H9 (cell line): ENCODE measurements around the gene FAM81B. TPM values are rescaled to one million over a fixed set of nuclear protein-coding genes. Genes with fewer than 3 reads are reported as not detected.

Experiments
- DNase-seq: peaks from one replicate; pipeline ENCODE4 v3.0.0-alpha.2; 2017
- H2AFZ ChIP-seq: one replicate; pipeline ENCODE4 v1.6.1; 2013; ENCODE audit warnings: mild to moderate bottlenecking, low read length, control low read depth, moderate library complexity
- H2AK5ac ChIP-seq: 2 replicates; pipeline ENCODE4 v1.6.1; 2013; ENCODE audit warnings: low read length, control low read depth, mixed read lengths; ENCODE audit not compliant: insufficient read length
- H2BK120ac ChIP-seq: one replicate; pipeline ENCODE4 v1.6.1; 2013; ENCODE audit warnings: low read depth, mild to moderate bottlenecking, low read length, control low read depth, inconsistent platforms; ENCODE audit not compliant: poor library complexity, severe bottlenecking
- H2BK12ac ChIP-seq: 2 replicates; pipeline ENCODE4 v1.6.1; 2013; ENCODE audit warnings: low read length, control low read depth, mixed read lengths, low read depth; ENCODE audit not compliant: insufficient read length
- H2BK15ac ChIP-seq: 2 replicates; pipeline ENCODE4 v1.6.1; 2013; ENCODE audit warnings: low read depth, low read length, control low read depth
- H2BK20ac ChIP-seq: one replicate; pipeline ENCODE4 v1.6.1; 2013; ENCODE audit warnings: low read depth, mild to moderate bottlenecking, low read length, control low read depth, inconsistent platforms; ENCODE audit not compliant: poor library complexity, severe bottlenecking
- H2BK5ac ChIP-seq: 2 replicates; pipeline ENCODE4 v1.6.1; 2013; ENCODE audit warnings: low read length, control low read depth, mixed read lengths; ENCODE audit not compliant: insufficient read length
- H3K14ac ChIP-seq: 2 replicates; pipeline ENCODE4 v1.6.1; 2013; ENCODE audit warnings: low read length, control low read depth; ENCODE audit not compliant: insufficient read depth
- H3K18ac ChIP-seq: 2 replicates; pipeline ENCODE4 v1.6.1; 2013; ENCODE audit warnings: low read depth, mild to moderate bottlenecking, mixed read lengths, low read length, control low read depth; ENCODE audit not compliant: insufficient read length
- H3K23ac ChIP-seq: 2 replicates; pipeline ENCODE4 v1.6.1; 2013; ENCODE audit warnings: low read length, control low read depth, mixed read lengths, low read depth; ENCODE audit not compliant: insufficient read length
- H3K23me2 ChIP-seq: 2 replicates; pipeline ENCODE4 v1.6.1; 2013; ENCODE audit warnings: low read depth, mild to moderate bottlenecking, mixed read lengths, low read length, control low read depth; ENCODE audit not compliant: insufficient read length, poor library complexity, severe bottlenecking
- H3K27ac ChIP-seq: 2 replicates; pipeline ENCODE4 v1.5.1; 2013; ENCODE audit warnings: low read length, control low read depth, mixed read lengths, low read depth; ENCODE audit not compliant: insufficient read length
- H3K27me3 ChIP-seq: 2 replicates; pipeline ENCODE4 v1.6.1; 2013; ENCODE audit warnings: low read length, control low read depth, inconsistent platforms; ENCODE audit not compliant: insufficient read depth
- H3K4ac ChIP-seq: 2 replicates; pipeline ENCODE4 v1.6.1; 2013; ENCODE audit warnings: low read depth, mild to moderate bottlenecking, control low read depth, inconsistent platforms, low read length, moderate library complexity
- H3K4me1 ChIP-seq: 2 replicates; pipeline ENCODE4 v1.6.1; 2013; ENCODE audit warnings: low read length, control low read depth, inconsistent platforms; ENCODE audit not compliant: insufficient read depth
- H3K4me2 ChIP-seq: 2 replicates; pipeline ENCODE4 v1.6.1; 2013; ENCODE audit warnings: low read length, control low read depth, mixed read lengths; ENCODE audit not compliant: insufficient read length, insufficient read depth
- H3K56ac ChIP-seq: 2 replicates; pipeline ENCODE4 v1.6.1; 2013; ENCODE audit warnings: low read depth, mild to moderate bottlenecking, mixed read lengths, low read length, control low read depth; ENCODE audit not compliant: insufficient read length
- H3K79me1 ChIP-seq: 2 replicates; pipeline ENCODE4 v1.6.1; 2013; ENCODE audit warnings: low read depth, mild to moderate bottlenecking, moderate library complexity, low read length, control low read depth, inconsistent platforms; ENCODE audit not compliant: insufficient read depth, poor library complexity, severe bottlenecking
- H3K79me2 ChIP-seq: 2 replicates; pipeline ENCODE4 v1.6.1; 2013; ENCODE audit warnings: low read length, control low read depth, inconsistent platforms; ENCODE audit not compliant: insufficient read depth
- H3K9ac ChIP-seq: 2 replicates; pipeline ENCODE4 v1.6.1; 2013; ENCODE audit warnings: low read length, control low read depth, mixed read lengths; ENCODE audit not compliant: insufficient read length; ENCODE audit errors: extremely low read depth
- H3K9me3 ChIP-seq: one replicate; pipeline ENCODE4 v1.6.1; 2013; ENCODE audit warnings: low read depth, low read length, inconsistent platforms; ENCODE audit not compliant: control insufficient read depth
- H3T11ph ChIP-seq: one replicate; pipeline ENCODE4 v1.6.1; 2013; ENCODE audit warnings: mild to moderate bottlenecking, low read length, control low read depth, inconsistent platforms
- H4K20me1 ChIP-seq: one replicate; pipeline ENCODE4 v1.6.1; 2013; ENCODE audit not compliant: control insufficient read depth, insufficient read length, insufficient read depth
- H4K5ac ChIP-seq: 2 replicates; pipeline ENCODE4 v1.6.1; 2013; ENCODE audit warnings: low read depth, mild to moderate bottlenecking, mixed read lengths, low read length, control low read depth; ENCODE audit not compliant: insufficient read length
- H4K8ac ChIP-seq: replicated peaks from 2 replicates; pipeline ENCODE4 v1.6.1; 2013; ENCODE audit warnings: low read length, control low read depth, mixed read lengths, low read depth; ENCODE audit not compliant: insufficient read length
- H4K91ac ChIP-seq: 2 replicates; pipeline ENCODE4 v1.6.1; 2013; ENCODE audit warnings: low read depth, mild to moderate bottlenecking, moderate library complexity, mixed read lengths, low read length, control low read depth; ENCODE audit not compliant: insufficient read length
- H3K27ac Mint-ChIP-seq, 3 experiments: 2 replicates in 2 of 3; 3 replicates in 1 of 3; pipeline ENCODE4 v1.8.0; 2020 to 2021; ENCODE audit warnings: mixed read lengths in 3 of 3, mild to moderate bottlenecking in 1 of 3, moderate library complexity in 1 of 3
- H3K27me3 Mint-ChIP-seq: 2 replicates; pipeline ENCODE4 v1.8.0; 2021; ENCODE audit warnings: low read depth, mild to moderate bottlenecking, moderate library complexity, mixed read lengths
- H3K36me3 Mint-ChIP-seq, 3 experiments: 2 replicates in 2 of 3; 3 replicates in 1 of 3; pipeline ENCODE4 v1.8.0; 2020 to 2021; ENCODE audit warnings: low read depth in 3 of 3, mixed read lengths in 3 of 3; ENCODE audit not compliant: insufficient read depth in 1 of 3
- H3K4me1 Mint-ChIP-seq, 2 experiments: 2 replicates each; pipeline ENCODE4 v1.8.0; 2020; ENCODE audit warnings: mixed read lengths in 2 of 2
- H3K4me3 Mint-ChIP-seq, 2 experiments: 2 replicates in 1 of 2; 3 replicates in 1 of 2; pipeline ENCODE4 v1.8.0; 2020 to 2021; ENCODE audit warnings: mild to moderate bottlenecking in 2 of 2, mixed read lengths in 2 of 2, moderate library complexity in 1 of 2
- H3K9me3 Mint-ChIP-seq, 2 experiments: 2 replicates in 1 of 2; 3 replicates in 1 of 2; pipeline ENCODE4 v1.8.0; 2020; ENCODE audit warnings: mild to moderate bottlenecking in 2 of 2, mixed read lengths in 2 of 2, moderate library complexity in 1 of 2
- CTCF ChIP-seq: fragments of 200-600 bp; sonication (generic); conservative IDR thresholded peaks from 3 replicates; pipeline ENCODE4 v1.8.0; 2021; ENCODE audit warnings: antibody characterized with exemption, mild to moderate bottlenecking
- total RNA-seq: library from RNA; stranded (reverse); gene quantifications from 2 replicates; pipeline ENCODE4 v1.2.1, GENCODE V29; 2021

FAM81B gene
- total RNA-seq, 1 experiment from 2014 or later = not detected

GRCh38 chr5:95487880-95488279 is 96.7 kb downstream of the FAM81B start:
- no peak overlapping the region for H3K14ac ChIP-seq
- no peak for DNase-seq
- no peaks in the 10 kb centered on the region for H3K23me2 ChIP-seq
- no peaks in the 10 kb centered on the region for H3K27me3 ChIP-seq
- no peaks in the 10 kb centered on the region for H3K79me1 ChIP-seq
- no peak for TF ChIP-seq CTCF
- no peak overlapping the region for H3K27ac ChIP-seq
- peaks cover 7 to 14% of the 10 kb centered on the region in 2 experiments; a peak in 3 of 4 replicates for H3K4me1 Mint-ChIP-seq
- H2BK20ac ChIP-seq = no peak overlapping the region
- no peaks in the 10 kb centered on the region for H3K4me1 ChIP-seq
- no peak overlapping the region for H3K4ac ChIP-seq
- no peak overlapping the region for H4K8ac ChIP-seq
- no peak overlapping the region for H2AFZ ChIP-seq
- H3K18ac ChIP-seq = no peak overlapping the region
- H4K91ac ChIP-seq = no peak overlapping the region
- H3K9me3 Mint-ChIP-seq = peaks cover 0 to 2% of the 10 kb centered on the region in 2 experiments; a peak in 3 of 5 replicates
- no peak overlapping the region for H3K4me3 Mint-ChIP-seq
- H3K9me3 ChIP-seq = no peaks in the 10 kb centered on the region
- peaks cover 46 to 59% (median 58%) of the 10 kb centered on the region in 3 experiments for H3K36me3 Mint-ChIP-seq
- H4K5ac ChIP-seq = no peak overlapping the region
- H3K4me2 ChIP-seq = no peak overlapping the region
- H3K79me2 ChIP-seq = no peaks in the 10 kb centered on the region
- H2BK120ac ChIP-seq = no peak overlapping the region
- H4K20me1 ChIP-seq = no peaks in the 10 kb centered on the region
- no peak overlapping the region for H2BK12ac ChIP-seq
- no peak overlapping the region for H3K56ac ChIP-seq
- H2BK5ac ChIP-seq = no peak overlapping the region
- H3K27me3 Mint-ChIP-seq = no peaks in the 10 kb centered on the region
- no peak overlapping the region for H3K27ac Mint-ChIP-seq
- H3T11ph ChIP-seq = no peak overlapping the region
- no peak overlapping the region for H3K23ac ChIP-seq
- H2AK5ac ChIP-seq = no peak overlapping the region
- H2BK15ac ChIP-seq = no peak overlapping the region
- no peak overlapping the region for H3K9ac ChIP-seq

Other genes with a start within 250 kb of the FAM81B start
- 2.5 and 3.0 TPM in 2 replicates for gene MCTP1, start 106.3 kb upstream of the FAM81B start, total RNA-seq
- gene SKIC3, start 163.6 kb downstream of the FAM81B start, total RNA-seq = 64.7 and 69.3 TPM in 2 replicates
- 8.5 and 8.6 TPM in 2 replicates for gene ARSK, start 163.7 kb downstream of the FAM81B start, total RNA-seq
- 0.11 TPM in 1 of 2 replicates, not detected in the other for gene GPR150, start 228.7 kb downstream of the FAM81B start, total RNA-seq